Suprapubic skin (tissue), 4 donors: ENCODE data around the gene OVOL1. TPM values are rescaled to one million over a fixed set of nuclear protein-coding genes. Genes with fewer than 3 reads are reported as not detected.

Experiments used
- DNase-seq, 2 donors: peaks; one replicate each; pipeline ENCODE4 v3.0.0-alpha.2; 2019; ENCODE audit warnings: low spot score in 2 of 2
- H3K27ac ChIP-seq: fragments of 200-600 bp; sonication (generic); one replicate; pipeline ENCODE4 v1.5.1; 2019
- H3K27me3 ChIP-seq: fragments of 200-600 bp; sonication (generic); one replicate; pipeline ENCODE4 v1.5.1; 2019
- H3K36me3 ChIP-seq: fragments of 200-600 bp; sonication (generic); one replicate; pipeline ENCODE4 v1.5.1; 2019
- H3K4me1 ChIP-seq: fragments of 200-600 bp; sonication (generic); one replicate; pipeline ENCODE4 v1.5.1; 2019
- H3K4me3 ChIP-seq: fragments of 200-600 bp; sonication (generic); one replicate; pipeline ENCODE4 v1.5.1; 2019; ENCODE audit warnings: mild to moderate bottlenecking
- H3K9me3 ChIP-seq: fragments of 200-600 bp; sonication (generic); one replicate; pipeline ENCODE4 v1.5.1; 2019
- CTCF ChIP-seq, 2 donors: fragments of 200-600 bp in 1 of 2; fragments of 450-650 bp in 1 of 2; sonication (generic) in 1 of 2; IDR thresholded peaks; one replicate each; pipeline ENCODE4 v1.5.1; 2016 to 2019; ENCODE audit warnings: antibody characterized with exemption in 2 of 2, mild to moderate bottlenecking in 1 of 2, moderate library complexity in 1 of 2
- EP300 ChIP-seq: sonication (generic); formaldehyde crosslinking; IDR thresholded peaks from one replicate; pipeline ENCODE4 v1.6.1; 2017; ENCODE audit warnings: antibody characterized with exemption
- POLR2A ChIP-seq, 2 donors: fragments of 450-650 bp; IDR thresholded peaks; one replicate each; pipeline ENCODE4 v1.6.1; 2017; ENCODE audit warnings: antibody characterized with exemption in 2 of 2, mild to moderate bottlenecking in 2 of 2, moderate library complexity in 2 of 2
- POLR2AphosphoS5 ChIP-seq, 3 donors: sonication (generic); formaldehyde crosslinking; IDR thresholded peaks; one replicate each; pipeline ENCODE4 v1.6.1; 2017; ENCODE audit warnings: antibody characterized with exemption in 3 of 3
- WGBS: methylation state at CpG from one replicate; pipeline ENCODE4 v1.1.5; 2018; 5-methylcytosine and 5-hydroxymethylcytosine counted together
- total RNA-seq, 4 donors: library from RNA; depleted of rRNA; stranded (reverse); fragments of >200 nt; gene quantifications; one replicate each; pipeline ENCODE4 v1.1.0, GENCODE V29; 2016

OVOL1 gene
- total RNA-seq, 4 donors from 2014 or later: 64.4 to 196 (median 121) TPM

- H3K9me3 ChIP-seq: no peaks in the 10 kb centered on the region
- TF ChIP-seq CTCF (IDR thresholded peaks at IDR 0.05) (no peak), EP300 (no peak), POLR2A (IDR thresholded peaks at IDR 0.05) (no peak), POLR2AphosphoS5 (IDR thresholded peaks at IDR 0.05) (no peak)
- peak overlapping the region; percentile 36 for H3K27ac ChIP-seq
- H3K36me3 ChIP-seq: peaks cover 8% of the 10 kb centered on the region
- DNase-seq: no peak
- WGBS: 62% methylated on average over 12 of the region's 13 CpGs
- peak overlapping the region; percentile 18 for H3K4me3 ChIP-seq
- H3K27me3 ChIP-seq: peaks cover 33% of the 10 kb centered on the region
- peaks cover 80% of the 10 kb centered on the region for H3K4me1 ChIP-seq
Observed at GRCh38 chr11:65790104-65790901, 3.4 kb downstream of the OVOL1 start.

- Histone ChIP-seq H3K9me3 (no peaks in the 10 kb centered on the region), H3K4me1 (peaks cover 75% of the 10 kb centered on the region), H3K36me3 (peaks cover 9% of the 10 kb centered on the region), H3K27ac (peak overlapping the region; percentile 36), H3K4me3 (no peak overlapping the region), H3K27me3 (peaks cover 29% of the 10 kb centered on the region)
- WGBS: 75% methylated on average over 12 of the region's 18 CpGs
- no peak for TF ChIP-seq POLR2AphosphoS5 (IDR thresholded peaks at IDR 0.05)
- no peak for TF ChIP-seq CTCF (IDR thresholded peaks at IDR 0.05)
- TF ChIP-seq EP300: no peak
- no peak for TF ChIP-seq POLR2A (IDR thresholded peaks at IDR 0.05)
- DNase-seq: no peak
Observed at GRCh38 chr11:65790902-65791650, 4.2 kb downstream of the OVOL1 start.

- no peaks in the 10 kb centered on the region for H3K9me3 ChIP-seq
- peak in 1 of 2 donors; percentile 81 for DNase-seq
- H3K4me3 ChIP-seq: peak overlapping the region; percentile 19
- peaks cover 22% of the 10 kb centered on the region for H3K27me3 ChIP-seq
- H3K36me3 ChIP-seq: peaks cover 9% of the 10 kb centered on the region
- TF ChIP-seq POLR2AphosphoS5 (IDR thresholded peaks at IDR 0.05): peak in 1 of 3 donors; percentile 15
- no peak for TF ChIP-seq EP300
- peak overlapping the region; percentile 76 for H3K27ac ChIP-seq
- H3K4me1 ChIP-seq: peaks cover 68% of the 10 kb centered on the region
- WGBS: no CpG with 5 or more reads among the region's 13 CpGs
Observed at GRCh38 chr11:65791719-65792213, 4.9 kb downstream of the OVOL1 start.

GRCh38 chr11:65792456-65792855, 5.6 kb downstream of the OVOL1 start:
- DNase-seq: peak in 1 of 2 donors; percentile 79
- peaks cover 9% of the 10 kb centered on the region for H3K36me3 ChIP-seq
- H3K9me3 ChIP-seq: no peaks in the 10 kb centered on the region
- H3K4me1 ChIP-seq: peaks cover 62% of the 10 kb centered on the region
- no peak for TF ChIP-seq POLR2AphosphoS5 (IDR thresholded peaks at IDR 0.05)
- TF ChIP-seq POLR2A (IDR thresholded peaks at IDR 0.05): no peak
- WGBS: 60% methylated on average over 15 of the region's 16 CpGs
- H3K27me3 ChIP-seq: peaks cover 18% of the 10 kb centered on the region
- peak overlapping the region; percentile 76 for H3K27ac ChIP-seq
- H3K4me3 ChIP-seq: peak overlapping the region; percentile 19

- 55% methylated on average over 14 of the region's 16 CpGs for WGBS
- peak; percentile 83 to 84 for DNase-seq
- Histone ChIP-seq H3K4me1 (peaks cover 55% of the 10 kb centered on the region), H3K36me3 (peaks cover 9% of the 10 kb centered on the region), H3K27ac (peak overlapping the region; percentile 76), H3K9me3 (no peaks in the 10 kb centered on the region), H3K27me3 (peaks cover 17% of the 10 kb centered on the region), H3K4me3 (peak overlapping the region; percentile 19)
- TF ChIP-seq POLR2AphosphoS5 (IDR thresholded peaks at IDR 0.05) (peak in 2 of 3 donors; percentile 48 to 58), POLR2A (IDR thresholded peaks at IDR 0.05) (no peak)
Observed at GRCh38 chr11:65793144-65793581, 6.3 kb downstream of the OVOL1 start.

- peaks cover 14% of the 10 kb centered on the region for H3K27me3 ChIP-seq
- H3K9me3 ChIP-seq: no peaks in the 10 kb centered on the region
- 70% methylated on average over 18 of the region's 29 CpGs for WGBS
- peaks cover 49% of the 10 kb centered on the region for H3K4me1 ChIP-seq
- no peak overlapping the region for H3K4me3 ChIP-seq
- no peak overlapping the region for H3K27ac ChIP-seq
- H3K36me3 ChIP-seq: peaks cover 9% of the 10 kb centered on the region
- TF ChIP-seq CTCF (IDR thresholded peaks at IDR 0.05) (no peak), EP300 (no peak), POLR2AphosphoS5 (IDR thresholded peaks at IDR 0.05) (no peak), POLR2A (IDR thresholded peaks at IDR 0.05) (no peak)
- no peak for DNase-seq
Observed at GRCh38 chr11:65793625-65794400, 7.0 kb downstream of the OVOL1 start.
